GM19351 (cell line): Measurements from ENCODE around the gene ARMC6.

Source experiments
- ATAC-seq: cut with Tn5 transposase; IDR thresholded peaks from one replicate; pipeline ENCODE4 v1.9.1; 2021; ENCODE audit warnings: mild to moderate bottlenecking, moderate library complexity; ENCODE audit not compliant: unreplicated experiment

ARMC6 gene

DNA sequence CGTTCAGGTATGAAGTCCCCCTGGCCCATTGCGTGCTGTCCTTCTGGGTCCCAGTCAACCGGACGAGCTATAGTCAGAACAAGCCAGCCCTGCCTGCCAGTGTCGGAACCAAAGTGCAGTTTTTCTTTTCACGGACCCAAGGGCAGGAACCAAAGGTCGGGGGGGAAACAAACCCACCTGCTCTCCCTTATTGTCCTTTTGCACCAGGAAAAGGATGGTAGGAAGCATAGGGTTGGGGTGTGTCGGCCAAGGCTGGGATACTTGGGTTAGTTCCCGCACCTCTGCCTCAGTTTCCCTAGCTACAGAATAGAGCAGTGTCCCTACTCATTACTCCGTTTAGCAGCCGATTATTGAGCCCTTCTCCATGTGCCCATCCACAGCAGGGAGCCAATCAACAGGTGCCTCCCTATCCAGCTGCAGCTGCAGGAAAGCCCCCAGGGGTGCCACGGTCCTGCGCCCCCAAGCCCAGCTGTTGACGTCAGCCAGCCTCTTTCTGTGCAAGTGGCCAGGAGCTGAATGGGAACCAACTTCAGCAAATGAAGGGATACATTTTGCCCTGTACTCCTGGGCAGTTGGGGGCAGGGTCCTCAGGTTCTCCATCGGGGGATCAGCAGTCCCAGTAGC is 21.0 kb downstream of the ARMC6 start:
- no peak for ATAC-seq

DNA sequence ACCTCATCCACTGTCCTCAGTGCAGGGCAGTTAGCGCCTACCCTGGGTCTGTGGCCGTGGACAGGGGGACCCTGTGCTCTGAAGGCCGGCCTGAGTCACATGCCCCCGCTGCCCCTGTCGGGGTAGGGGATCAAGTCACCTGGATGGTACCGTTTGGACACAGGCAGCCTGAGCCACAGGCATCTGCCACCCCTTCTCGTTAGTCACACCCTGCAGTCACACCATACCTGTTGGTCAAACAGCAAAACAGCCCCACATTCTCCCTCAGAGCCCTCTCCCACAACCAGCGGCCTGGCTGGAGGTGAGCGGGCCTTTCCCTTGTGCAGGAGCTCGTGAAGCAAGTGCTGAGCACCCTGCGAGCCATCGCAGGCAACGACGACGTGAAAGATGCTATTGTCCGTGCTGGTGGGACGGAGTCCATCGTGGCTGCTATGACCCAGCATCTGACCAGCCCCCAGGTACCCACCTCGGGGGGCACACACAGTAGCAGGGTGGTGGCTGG is 21.6 kb downstream of the ARMC6 start:
- no peak for ATAC-seq

DNA sequence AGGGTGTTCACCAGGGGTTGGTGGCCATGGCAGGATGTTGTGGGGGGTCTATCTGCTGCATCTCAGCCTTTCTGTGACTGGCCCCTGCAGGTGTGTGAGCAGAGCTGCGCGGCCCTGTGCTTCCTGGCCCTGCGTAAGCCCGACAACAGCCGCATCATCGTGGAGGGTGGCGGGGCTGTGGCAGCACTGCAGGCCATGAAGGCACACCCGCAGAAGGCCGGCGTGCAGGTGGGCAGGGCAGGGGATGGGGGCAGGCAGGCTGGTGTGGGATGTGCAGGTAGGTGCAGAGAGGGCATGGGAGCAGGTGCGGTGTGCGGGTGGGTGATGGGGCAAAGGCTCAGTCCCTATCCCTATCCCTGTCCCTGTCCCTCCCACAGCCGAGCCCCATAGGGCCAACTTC is 22.3 kb downstream of the ARMC6 start:
- no peak for ATAC-seq

DNA sequence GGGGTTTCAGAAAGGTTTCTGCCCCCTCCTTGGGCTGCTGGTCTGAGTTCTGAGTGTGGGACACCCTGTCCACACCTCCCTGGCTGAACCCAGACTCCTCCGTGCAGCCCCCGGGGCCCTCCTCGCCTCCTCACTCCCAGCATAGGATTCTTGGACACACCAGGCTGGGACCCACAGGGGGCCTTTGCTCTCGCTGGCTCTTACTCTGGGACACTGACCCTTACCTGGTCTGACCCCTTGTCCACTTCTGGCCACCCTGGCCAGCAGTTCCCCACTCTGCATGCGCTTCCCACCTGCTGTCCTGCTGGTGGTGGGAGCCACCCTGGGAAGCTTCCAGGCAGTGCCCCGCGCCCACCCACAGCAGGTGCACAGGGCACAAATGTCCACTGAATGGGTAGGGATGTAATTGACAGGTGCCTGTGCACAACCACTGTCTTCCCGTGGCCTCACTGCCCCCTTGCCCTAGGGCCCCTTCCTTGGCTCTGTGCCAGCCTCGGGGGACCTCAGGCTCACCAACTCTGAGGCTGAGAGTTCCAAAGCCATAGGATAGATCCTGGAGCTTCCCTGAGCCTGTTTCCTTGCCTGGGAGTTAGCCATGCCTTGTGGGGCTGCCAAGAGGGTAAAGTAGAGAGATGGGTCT is 23.4 kb downstream of the ARMC6 start:
- no peak for ATAC-seq

DNA sequence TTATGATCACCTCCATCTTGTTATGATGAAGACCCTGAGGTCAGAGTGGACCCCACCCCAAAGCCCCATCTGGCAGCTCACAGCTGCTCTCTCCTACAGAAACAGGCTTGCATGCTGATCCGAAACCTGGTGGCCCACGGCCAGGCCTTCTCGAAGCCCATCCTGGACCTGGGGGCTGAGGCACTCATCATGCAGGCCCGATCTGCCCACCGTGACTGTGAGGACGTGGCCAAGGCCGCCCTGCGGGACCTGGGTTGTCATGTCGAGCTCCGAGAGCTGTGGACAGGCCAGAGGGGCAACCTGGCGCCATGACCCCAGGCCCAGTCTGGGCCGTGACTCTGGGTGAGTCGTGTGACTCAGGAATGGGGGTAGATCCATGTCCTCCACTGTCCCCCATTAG is 23.9 kb downstream of the ARMC6 start:
- no peak for ATAC-seq

DNA sequence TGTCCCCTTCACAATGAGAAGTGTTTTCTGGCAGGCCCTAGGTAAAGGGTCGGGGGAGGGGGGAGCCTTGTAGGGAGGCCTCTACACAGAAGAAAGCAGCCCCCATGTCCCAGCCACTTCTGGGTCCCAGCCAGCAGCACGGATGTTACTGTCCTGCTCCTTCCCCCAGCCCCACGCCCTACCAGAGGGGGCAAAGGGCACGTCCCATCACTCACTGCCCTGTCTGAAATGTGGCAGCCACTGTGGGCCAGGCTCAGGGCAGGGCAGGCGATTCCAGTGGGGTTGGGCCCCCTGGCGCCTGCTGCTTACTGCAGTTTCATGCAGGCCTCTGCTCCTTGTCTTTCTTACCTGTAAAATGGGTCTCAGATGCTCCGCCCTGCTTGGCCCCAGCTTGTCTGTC is 24.3 kb downstream of the ARMC6 start:
- ATAC-seq = no peak

DNA sequence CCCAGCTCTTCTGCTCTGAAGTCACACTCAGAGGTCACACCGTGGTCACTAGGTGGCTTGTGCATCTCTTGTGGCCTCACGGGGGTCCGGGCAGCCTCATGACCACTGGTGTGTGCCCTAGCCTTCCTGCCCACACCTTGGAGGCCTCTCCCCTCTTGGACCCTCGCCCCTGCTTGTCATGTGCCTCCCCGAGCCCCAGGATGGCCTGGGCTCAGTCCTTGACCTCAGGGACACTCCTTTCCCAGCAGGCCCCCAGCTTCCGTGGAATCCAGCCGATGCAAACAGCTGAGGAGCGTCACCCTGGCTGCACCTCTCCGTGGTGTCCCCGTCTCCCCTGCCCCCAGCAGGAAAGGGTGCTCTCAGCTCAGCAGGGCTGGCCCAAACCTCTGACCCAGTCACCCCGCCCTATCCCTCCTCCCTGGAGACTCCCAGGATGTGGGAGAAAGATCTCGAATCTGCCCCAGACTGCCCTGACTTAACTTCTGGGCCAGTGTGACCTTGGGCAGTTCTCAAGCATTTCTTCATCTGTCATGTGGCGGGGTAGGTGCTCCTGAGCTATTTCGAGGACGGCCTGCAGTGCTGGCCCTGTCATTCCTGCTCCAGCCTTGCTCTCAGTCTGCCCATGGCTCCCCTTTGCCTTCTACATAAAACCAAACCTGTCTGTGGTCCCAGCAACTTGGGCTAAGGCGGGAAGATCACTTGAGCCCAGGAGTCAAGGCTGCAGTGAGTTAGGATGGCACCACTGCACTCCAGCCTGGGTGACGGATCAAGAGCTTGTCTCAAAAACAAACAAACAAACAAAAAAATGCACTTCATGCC is 25.8 kb downstream of the ARMC6 start:
- no peak for ATAC-seq

DNA sequence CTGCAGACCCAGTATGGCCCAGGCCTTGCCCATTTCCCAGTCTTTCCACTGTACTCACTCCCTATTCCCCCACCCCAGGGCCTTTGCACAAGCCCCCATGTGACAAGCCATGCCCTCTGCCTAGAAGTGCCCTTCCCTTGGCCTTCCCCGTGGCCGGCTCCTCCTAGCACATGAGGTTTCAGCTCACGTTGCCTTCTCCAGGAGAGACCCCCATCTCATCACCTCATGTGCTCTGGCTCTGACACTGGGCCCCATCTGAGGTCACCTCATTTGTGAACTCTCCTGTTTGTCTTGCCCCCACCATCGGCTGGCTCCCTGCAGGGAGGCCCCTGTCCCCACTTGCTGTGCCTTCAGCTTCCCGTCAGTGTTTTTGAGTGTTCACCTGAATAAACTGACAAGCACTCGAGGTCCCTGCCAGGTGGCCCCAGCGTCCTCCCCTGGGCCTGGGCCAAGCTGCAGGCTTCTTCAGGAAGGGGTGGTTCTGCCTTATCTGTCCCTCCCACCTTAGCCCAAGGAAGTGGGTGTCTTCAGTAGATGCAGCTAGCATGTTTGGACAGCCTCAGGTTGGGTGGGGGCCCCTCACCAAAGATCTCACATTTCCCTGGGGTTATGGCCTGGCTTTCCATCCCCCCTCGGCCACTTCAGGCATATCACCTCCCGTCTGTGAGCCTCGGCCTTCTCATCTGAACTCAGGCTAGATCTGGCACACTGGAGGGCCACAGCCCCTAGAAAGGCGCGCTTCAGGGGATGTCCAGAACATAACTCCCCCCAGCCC is 26.6 kb downstream of the ARMC6 start:
- no peak for ATAC-seq

DNA sequence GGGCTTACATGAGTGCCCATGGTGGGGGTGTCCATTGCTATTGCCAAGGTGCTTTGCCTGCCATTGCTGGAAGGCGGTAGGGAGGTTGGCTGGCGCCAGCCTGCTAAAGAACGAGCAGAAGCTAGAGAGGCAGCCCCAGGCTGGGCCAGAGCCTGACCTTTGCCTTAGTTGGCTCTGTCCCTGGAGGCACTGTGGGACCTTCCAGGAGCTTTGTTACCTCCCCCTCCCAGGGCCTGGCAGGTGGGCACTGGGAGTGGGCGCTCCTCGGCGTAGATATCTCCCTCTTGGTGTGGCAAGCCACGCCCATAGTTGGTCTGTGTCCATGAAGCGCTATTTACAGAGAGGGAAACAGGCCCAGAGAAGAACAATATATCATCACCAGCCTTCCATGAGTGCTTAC is 28.1 kb downstream of the ARMC6 start:
- ATAC-seq = no peak

DNA sequence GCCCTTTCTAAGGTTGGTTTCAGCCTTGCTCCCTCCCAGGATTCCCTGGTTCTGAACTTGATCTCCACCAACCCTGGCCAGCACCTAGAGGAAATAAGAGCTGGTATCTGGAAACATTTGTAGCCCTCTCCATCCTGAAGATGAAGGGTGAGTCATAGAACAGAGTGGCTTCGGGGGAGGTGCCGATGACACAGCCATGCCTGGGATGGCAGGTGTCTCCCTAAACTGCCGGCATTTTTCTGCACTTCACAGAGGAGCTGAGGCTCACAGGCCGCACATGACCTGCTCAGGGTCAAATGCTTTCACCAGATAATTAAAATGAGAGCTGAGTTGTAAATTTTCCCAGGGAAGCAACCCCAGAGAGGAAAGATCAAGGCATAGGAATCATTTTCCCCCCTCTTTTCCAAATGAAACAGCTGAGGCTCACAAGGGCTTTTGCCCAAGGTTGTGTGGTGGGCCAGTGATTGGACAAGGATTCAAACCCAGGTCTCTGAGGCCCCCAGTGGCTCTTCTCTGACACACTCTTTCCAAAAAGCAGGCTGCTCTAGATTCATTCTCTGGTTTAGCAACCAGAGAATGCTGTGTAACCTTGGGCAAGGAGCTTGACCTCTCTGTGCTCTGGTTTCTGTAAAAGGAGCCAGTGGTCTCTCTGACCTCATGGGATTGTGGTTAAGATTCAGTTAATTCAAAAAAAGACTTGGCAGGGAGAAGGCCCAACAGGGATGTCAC is 29.2 kb downstream of the ARMC6 start:
- no peak for ATAC-seq

DNA sequence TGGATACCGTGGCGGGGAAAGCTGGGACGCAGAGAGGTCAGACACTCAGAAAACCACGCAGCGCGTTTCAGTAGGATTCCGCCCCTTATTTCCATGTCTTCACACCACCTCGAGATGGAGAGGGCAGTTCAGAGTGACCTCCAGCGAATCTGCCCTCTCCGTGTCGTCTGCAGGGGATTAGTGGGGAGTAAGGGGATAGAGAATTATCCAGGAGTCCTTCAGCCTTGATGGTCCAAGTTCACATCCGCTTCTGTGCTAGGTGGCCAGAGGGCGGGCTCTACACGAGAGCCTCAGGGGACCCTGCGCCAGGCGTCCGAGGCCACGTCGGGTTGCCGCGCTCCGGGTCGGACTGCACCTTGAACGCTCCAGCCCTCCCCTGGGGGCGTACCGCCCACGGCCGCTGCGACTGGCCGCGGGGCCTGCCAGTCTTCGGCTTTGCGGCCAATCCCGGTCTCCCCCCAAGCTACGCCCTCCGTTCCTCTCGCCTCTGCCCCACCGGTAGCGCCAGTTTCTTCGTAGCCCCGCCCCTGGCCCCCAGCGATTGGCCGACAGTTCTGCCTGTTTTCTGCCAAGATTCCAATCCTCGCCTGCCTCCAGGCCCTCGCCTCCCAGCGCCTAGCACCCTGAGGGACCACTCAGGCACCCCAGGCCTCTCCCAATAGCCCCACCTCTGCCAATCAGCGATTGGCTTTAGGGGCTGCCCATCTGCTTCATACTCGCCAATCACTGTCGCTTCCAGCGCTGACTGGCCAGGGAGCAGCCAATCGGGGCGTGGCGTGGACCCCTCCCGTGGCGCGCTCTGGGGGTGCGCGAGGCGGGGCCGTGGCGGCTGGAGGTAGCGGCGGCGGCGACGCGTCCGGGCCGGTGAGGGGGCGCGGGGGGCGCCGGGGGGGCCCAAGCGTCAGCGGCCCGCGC is 30.0 kb downstream of the ARMC6 start, which contains the start of gene SLC25A42:
Gene SLC25A42 (plus strand): TSS at position 812 of the 915 bp plus-strand sequence. CDS start 32,131 bp downstream, outside the sequence.
- ATAC-seq = peak; percentile 89

DNA sequence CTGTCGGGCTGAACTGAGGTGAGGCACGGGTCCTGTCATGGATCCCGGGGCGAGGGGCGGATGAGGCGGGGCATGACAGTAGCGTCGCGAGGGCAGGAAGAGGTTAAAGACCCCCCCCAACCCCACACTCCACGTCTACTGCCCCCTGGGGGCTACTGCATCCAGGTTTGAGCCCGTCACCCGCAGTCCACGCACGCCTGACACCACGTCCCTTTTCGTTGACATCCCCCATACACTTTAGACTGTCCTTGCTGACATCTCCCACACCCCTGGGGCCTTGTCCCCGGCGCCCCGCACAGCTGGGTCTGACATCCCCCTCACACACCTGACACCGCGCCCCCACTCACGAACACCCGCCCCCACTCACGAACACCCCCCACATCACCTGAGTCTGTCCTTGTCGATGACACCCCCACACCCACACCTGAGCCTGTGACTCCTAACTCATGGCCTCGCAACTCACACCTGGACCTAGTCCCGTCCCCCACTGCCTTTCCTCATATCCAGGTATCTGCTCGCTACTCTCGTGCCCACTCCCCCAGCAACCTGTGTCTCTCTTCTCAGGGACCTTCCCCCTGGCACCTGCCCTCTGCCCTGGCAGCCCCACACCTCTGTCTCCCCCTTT is 30.8 kb downstream of the ARMC6 start:
- ATAC-seq = no peak

DNA sequence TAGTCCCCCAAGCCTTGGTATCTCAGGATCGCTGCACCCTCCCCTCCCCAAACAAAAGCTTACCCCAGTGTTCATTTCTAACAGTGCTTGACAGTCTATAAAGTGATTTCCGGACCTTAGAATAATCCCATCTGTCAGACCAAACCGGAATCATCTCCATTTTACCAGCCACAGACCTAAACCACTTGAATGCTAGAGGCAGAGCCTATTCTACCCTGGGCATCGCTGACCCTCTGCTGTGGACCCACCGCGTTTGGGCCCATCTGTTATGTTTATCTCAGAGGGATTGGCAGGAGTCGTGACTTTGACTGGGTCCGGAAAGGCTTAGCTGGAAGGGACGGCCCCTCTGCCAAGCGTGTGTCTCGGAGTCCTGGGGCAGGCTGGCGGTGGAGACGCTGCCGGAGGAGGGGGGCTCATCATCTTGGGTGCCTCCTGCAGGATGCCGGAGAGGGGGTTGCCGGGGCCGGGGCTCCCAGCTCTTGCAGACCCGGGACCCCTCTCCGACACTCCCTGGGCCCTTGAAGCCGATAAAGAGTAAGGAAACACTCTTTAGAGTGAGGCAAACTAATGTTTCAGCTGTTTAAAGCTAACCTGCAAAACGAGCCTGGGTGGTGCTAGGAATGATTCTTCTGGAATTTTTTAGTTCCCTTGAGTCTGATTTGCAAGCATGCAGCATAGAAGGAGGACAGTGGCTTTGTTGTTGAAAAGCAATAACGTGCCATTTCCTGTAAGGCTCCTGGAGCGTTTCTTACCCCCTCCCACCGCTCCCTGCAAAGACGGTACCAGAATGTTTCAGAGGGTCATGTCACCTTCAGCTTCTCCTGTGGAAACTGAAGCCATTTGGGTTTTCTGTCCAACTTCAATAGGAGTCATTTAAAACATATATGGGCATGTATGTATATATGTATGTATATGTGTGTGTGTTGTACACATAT is 31.7 kb downstream of the ARMC6 start:
- ATAC-seq = no peak

DNA sequence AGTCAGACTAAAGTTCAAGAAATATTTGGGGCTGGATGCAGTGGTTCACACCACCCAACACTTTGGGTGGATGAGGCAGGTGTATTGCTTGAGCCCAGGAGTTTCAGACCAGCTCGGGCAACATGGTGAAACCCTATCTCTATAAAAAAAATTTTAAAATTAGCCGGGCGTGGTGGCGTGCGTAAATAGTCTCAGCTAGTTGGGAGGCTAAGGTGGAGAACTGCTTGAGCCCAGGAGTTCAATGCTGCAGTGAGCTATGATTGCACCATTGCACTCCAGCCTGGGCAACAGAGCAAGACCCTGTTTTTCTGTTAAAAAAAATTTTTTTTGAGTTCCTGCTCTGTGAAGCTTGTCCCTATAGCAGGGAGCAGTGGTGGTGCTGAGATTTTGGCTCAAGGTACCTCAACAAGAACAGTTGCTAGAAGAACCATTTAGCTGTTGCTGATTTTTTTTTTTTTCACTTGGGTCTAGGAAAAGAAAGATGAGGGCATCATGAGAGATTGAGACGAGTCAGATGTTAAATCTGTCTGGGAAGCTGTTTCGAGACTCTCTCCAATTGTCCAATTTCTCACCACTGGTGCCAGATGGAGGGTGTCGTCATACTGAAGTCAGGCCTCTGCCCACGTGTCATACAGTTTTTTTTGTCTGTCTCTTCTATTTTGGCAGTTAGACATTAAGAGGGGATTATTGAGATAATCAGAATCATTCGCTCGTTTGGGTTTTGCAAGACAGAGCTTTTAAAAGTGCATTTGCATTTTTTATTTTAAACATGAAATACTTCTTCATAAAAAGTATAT is 34.1 kb downstream of the ARMC6 start:
- ATAC-seq = no peak

DNA sequence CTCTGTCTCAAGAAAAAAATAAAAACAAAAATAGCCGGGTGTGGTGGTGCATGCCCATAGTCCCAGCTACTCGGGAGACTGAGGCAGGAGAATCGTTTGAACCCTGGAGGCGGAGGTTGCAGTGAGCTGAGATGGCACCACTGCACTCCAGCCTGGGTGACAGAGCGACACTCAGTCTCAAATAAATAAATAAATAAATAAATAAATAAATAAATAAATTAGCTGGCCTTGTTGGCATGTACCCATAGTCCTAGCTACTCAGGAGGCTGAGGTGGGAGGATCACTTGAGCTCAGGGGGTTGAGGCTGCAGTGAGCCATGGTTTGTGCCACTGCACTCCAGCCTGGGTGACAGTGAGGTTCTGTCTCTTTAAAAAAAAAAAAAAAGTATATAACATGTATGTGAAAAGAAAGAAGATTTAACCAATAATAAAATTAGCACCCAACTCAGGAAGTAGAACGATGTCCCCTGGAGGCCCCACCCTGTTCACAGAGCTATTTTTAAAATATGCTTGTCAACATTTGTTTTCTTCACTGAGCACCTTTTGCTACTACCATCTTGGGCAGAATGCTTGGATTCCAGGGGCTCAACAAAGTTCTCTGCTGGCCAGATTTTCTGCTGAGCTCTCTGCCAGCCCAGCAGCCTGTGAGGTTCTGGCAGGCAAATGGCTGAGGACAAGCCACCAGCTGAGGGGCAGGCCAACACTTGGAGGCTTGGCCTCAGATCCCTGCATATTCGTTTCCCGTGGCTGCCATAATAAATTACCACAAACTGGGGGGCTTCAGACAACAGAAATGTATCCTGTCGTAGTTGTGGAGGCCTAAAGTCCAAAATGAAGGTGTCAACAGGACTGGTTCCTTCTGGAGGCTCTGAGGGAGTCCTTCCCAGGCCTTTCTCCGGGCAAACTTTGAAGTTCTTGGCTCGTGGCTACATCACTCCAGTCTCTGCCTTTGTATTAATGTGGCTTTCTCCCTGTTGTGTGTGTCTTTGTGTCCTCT is 35.6 kb downstream of the ARMC6 start:
- ATAC-seq = no peak

DNA sequence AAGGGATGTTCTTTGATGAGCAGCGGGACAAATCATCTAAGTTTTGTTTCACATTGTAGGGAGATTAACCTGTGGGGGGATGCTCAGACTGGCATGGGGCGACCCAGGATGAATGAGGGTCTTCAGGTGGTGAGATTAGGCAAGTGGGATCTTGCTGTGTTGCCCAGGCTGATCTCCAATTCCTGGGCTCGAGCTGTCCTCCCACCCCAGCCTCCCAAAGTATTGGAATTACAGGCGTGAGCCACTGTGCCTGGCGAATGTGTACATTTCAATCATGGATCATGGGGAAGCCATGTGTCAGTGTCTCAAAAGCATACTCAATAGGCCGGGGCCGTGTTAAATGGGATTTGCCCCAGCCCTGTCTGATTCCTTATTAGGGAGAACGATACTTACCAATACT is 38.5 kb downstream of the ARMC6 start:
- ATAC-seq = no peak
